ENCODE measurements around the gene USF3.

Gene USF3

GRCh38 chr3:113696658-113697499, 437 bp upstream of the USF3 start:
- DNase-seq = peak; percentile 95 to 99

DNA sequence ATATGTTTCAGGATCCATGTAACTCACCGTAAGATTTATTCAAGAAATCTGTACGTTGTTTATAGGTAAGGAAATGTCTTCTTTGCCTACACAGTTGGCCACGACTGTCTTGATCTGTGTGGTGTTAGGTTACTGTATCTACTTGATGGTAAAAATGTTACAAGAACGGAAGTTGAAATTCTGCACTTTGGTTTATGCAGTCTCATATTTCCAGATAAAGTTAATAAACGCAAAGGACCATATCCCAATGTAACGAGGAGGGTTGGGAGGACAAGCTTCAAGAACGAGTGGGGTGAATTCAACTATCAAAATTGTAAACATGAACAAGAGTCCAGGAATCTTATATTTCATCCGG, 1.0 kb downstream of the USF3 start:
- DNase-seq = no peak

DNA sequence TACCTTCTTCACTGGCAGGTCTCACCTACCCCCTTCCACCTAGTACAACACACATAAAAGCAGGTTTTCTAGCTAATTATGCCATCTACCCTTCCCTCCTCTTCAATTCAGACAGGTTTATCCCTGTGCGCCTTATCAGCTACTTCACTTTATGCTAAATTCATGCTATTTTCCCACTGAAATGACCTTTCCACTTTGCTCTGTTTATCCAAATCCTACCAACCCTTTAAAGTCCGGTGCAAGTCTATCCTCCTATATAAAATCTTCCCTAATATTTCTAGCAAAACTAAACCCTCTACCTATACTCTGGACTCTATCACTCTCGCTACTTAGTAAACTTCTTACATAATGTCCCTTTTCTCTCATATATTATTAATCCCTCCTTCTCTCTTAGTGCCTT, 6.0 kb downstream of the USF3 start:
- DNase-seq = no peak

- no peak for DNase-seq
Observed at GRCh38 chr3:113685956-113686721, 10.3 kb downstream of the USF3 start.

GRCh38 chr3:113685124-113685523, 11.3 kb downstream of the USF3 start:
- no peak for DNase-seq

DNA sequence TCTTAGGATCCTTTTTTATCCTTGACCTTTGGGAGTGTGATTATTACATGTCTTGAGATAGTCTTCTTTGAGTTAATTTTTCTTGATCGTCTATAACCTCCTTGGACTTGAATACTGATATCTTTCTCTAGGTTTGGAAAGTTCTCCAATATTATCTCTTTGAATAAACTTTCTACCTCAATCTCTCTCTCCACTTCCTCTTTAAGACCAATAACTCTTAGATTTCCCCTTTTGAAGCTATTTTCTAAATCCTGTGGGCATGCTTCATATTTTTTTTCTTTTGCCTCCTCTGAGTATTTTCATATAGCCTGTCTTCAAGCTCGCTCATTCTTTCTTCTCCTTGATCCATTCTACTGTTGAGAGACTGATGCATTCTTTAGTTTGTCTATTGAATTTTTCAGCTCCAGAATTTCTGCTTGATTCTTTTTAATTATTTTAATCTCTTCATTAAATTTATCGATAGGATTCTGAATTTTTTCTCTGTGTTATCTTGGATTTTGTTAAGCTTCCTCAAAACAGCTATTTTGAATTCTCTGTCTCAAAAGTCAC, 12.1 kb downstream of the USF3 start:
- DNase-seq = no peak

- no peak for DNase-seq
Observed at GRCh38 chr3:113678773-113679172, 17.7 kb downstream of the USF3 start.

DNA sequence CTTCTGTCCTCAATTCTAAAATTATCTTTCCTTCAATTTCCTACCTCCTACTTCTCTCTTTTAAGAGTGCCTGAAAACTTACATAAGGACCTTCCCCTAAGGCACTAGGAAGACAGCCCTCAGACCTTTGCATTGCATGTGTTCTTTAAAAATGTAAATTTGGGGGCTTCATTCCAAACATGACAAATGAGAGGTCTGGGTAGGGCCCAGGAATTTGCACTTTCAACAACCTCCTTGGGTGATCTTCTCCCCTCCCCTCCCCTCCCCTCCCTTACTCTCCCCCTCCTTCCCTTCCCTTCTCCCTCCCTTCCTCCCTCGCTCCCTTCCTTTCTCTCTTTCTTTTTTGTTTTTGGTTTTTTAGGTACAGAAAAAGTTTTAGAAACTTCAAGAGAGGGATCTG, 18.7 kb downstream of the USF3 start:
- no peak for DNase-seq

DNA sequence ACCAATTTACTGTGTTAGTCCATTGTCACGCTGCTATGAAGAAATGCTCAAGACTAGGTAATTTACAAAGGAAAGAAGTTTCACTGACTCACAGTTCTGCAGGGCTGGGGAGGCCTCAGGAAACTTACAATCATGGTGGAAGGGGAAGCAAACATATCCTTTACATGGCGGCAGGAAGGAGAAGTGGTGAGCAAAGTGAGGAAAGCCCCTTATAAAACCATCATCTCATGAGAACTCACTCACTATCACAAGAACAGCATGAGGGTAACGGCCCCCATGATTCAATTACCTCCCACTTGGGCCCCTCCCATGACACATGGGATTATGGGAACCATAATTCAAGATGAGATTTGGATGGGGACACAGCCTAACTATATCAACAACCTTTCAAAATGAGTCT, 20.2 kb downstream of the USF3 start:
- DNase-seq = no peak

DNA sequence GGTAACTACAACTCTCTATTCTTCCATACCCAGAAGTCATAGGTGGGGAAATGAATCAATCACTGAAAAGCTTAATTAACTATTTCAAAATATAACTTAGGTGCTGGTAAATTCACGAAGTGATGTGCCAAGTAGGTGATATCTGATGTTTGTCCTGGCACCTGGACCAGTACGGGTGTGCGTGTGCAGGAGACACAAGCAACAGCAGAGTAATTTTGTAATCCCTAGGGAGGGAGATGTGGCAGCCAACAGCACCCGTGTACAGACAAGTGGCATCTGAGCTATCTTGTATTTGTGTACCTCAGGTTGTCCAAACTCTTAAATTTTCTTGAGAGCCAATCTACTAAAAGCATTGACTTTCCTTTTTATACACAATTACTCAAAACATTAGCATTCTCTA, 22.8 kb downstream of the USF3 start:
- DNase-seq = no peak

DNA sequence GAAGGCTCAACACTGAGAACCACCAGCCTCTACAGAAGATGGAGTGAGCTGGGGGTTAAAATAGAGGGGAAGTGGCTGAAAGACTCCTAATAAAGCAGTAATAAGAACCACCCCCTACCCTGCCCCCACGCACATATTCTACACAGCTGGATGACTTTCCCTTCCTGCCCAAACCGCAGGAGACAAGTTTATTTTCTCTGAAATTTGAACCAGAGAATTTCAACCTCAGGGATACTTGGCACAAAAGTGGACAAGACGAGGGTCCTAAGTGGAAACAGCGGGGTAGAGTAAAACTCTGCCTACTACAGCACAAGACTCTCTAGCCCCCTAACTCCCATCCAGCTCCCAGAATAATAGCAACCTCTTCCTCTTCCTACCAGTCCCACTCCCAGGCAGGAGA, 28.4 kb downstream of the USF3 start:
- DNase-seq = no peak

DNA sequence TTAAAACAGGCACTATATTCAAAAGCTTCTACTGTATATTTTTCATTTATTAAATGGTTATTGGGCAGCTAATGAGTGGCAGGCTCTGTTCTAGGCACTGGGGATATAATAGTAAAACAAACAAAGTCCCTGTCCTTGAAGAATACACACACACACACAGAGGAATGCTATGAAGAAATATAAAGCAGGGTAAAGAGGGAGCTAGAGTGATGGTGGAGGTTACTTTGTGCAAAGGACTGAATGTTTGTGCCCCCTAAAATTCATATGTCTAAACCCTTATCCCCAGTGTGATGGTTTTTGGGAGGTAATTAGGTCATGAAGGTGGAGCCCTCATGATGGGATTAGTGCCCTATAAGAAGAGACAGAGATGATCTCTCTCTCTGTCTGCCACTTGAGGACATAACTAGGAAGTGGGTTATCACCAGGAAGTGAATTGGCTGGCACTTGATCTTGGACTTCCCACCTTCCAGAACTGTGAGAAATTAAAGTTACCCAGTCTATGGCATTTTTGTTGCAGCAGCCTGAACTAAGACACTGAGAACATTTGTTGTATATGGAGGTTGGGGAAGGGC, 31.8 kb downstream of the USF3 start:
- no peak for DNase-seq

GRCh38 chr3:113663761-113664160, 32.7 kb downstream of the USF3 start:
- no peak for DNase-seq

DNA sequence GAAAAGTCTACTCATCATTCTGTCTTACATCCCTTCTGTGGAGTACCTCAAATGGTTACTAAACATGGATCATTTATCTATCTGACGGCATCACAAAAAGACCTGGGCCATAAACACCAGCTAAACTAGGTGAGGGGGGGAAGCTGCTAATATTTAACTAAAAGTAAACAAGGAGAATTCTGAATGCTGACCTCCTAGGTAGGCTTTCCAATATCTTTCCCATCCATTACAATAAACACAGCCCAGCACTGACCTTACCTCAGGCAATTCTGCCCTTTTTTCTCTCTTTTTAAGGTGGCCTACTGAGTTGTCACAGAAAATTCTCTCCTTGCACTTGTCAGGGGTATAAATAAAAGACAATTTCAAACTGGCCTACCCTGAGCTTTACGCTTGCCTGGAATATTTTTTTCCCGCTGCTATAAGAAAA, 33.1 kb downstream of the USF3 start:
- no peak for DNase-seq

GRCh38 chr3:113662824-113663223, 33.6 kb downstream of the USF3 start:
- DNase-seq = no peak

- DNase-seq = no peak
Observed at GRCh38 chr3:113660896-113661295, 35.5 kb downstream of the USF3 start.

- DNase-seq = no peak
Observed at GRCh38 chr3:113660458-113660857, 36.0 kb downstream of the USF3 start.

GRCh38 chr3:113659996-113660395, 36.4 kb downstream of the USF3 start:
- DNase-seq = no peak

DNA sequence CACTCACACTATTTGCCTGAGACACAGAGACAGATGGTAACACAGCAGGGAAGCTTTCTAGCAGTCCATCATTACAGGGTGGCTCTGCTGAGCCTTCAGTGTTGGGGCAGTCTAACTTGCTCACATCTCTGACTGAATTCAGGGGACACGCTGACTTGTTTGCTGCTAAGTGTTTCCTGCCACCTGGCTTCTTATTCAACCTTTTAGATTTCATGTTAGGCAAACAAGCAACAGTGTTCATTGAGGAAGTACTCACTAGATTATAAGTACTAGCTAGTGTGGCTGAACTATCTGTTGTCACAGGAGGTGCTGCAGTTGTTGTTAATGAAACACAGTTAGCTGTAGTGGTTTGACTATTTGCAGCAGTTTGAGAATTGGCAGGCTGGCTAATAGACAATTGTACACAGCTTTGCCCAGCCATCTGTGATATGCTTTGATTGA, 37.3 kb downstream of the USF3 start:
- DNase-seq = no peak

- DNase-seq = no peak
Observed at GRCh38 chr3:113658107-113658506, 38.3 kb downstream of the USF3 start.

DNA sequence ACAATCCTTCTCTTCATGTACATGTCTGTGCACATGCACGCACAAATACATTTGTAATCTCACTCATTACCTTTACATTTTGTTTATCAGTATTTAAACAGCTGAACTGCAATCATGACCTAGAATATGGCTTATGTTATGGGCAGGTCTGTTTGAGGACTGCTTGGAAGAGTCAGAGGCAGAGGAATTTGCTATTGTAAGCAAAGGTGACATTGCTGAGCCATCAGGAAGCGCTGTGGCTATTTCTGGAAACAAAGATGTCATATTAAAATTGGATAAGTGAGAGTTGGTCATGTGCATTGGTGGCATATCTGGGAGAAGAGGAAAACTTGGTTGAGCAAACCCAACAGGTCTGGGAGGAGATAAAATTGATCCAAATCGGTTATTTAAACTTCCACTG, 41.6 kb downstream of the USF3 start:
- no peak for DNase-seq

DNA sequence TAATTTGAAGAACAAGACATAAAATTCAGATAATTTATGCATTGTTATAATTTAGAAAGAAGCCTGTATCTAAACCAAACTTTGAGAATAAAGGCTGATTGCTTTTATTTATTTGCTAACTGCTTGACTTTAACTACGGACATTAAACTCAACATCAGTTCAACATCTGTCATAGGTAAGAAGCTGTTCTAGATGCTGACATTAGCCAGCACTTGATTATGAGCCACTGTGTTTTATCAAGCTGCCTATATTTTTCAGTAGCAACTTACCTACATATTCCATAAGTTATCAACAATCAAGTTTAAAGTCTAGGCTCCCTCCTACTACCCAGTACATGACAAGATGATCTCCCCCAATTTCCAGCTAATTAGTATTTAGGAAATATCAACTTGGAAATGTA, 42.1 kb downstream of the USF3 start:
- no peak for DNase-seq

- DNase-seq = no peak
Observed at GRCh38 chr3:113649174-113649845, 47.1 kb downstream of the USF3 start.

All from stimulated activated CD4-positive, alpha-beta T cell treated with anti-CD3 and anti-CD28 coated beads, Interleukin-4, amount 100 ng/mL, for 4 hours (primary cell).